EH (cell line): Measurements from ENCODE around the gene ADPRH.

ENCODE experiments used
- DNase-seq: peaks from one replicate; pipeline ENCODE4 v3.0.0-alpha.2; 2015; ENCODE audit warnings: low read depth

The ADPRH gene

DNA sequence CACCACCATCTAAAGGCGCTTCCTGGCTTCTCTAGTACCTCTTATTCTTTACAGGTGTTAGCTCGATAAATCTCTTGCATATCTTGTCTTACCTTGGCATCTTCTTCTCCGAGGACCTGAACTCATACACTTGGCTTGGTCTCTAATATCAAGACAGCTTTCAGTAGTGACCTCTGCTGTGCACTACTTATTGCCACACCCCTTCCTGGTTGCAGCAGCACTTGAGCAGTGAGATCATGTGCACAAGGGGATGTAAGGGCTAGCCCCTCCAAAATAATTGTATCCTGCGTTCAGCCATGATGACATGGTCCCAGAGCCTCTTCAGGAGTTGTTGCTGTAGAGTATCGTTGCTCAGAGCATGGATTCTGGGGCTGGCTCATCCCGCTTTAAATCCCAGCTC, 17.1 kb downstream of the ADPRH start:
- DNase-seq = no peak

DNA sequence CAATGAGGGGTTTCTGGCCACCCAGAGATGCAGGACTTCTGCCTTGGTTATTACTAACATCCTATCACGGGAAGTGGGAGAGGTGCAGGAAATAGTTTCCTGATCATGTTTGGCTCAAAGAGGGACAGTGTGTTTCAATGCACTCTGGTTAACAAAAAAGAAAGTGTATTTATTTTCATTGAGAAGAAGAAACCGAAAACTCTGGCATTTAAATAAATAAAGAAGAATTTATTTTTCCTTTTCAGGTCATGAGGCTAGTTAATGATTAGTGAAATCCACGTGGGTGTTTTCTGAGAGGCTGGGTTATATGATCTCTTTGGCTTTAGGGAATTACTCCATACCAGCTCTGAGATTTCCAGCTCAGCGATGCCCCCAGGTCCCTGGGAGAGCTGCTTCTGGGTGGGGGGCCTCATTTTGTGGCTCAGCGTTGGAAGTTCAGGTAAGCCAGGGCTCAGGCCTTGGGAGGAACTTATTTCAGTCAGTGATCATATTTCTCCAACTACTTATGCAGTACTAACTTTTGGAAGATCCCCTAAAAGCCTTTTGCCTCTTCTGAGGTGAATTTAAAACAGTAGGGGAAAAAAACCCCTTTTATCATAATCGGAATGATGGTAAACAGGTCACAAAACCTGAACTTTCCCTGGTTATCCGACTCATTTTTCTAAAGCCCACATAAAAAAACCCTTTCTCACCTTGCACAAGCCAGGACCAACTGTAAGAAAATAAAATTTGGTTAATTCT, 18.4 kb downstream of the ADPRH start, which contains the start of gene PLA1A:
TSS of gene PLA1A (plus strand) at position 338 of the 741 bp plus-strand sequence. CDS start at position 367, 29 bp downstream.
- DNase-seq = no peak

DNA sequence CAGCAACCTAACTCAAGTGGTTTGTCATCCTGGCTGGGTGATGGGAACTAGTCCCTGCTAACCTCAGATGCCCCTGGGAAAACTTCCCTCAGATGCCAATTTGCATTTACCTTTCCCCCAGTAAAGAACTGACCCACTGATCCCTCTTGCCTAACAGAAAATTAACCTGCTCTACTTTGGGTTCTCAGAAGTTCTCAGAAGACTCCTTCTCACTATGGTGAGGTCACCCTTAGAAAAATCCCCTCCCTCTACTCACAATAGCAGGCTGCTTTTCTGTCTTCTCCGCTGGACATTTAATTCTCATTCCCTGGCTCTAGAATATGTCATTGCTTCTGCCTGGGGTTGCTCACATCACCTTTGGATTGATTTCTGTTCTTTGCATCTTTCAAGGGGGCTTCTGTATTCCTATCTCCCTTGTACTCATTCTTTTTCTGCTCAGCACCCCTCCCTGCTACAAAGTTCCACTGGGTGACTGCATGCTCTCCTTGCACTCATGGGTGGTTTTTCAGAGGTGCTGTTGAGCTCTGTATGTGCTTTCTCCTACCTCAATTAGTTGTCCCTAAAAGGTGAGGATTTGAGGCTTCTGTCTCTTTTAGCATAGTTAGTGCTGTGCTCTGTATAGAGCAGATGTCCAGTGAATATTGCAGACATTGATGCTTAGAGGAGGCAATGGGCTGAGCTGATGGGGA, 19.3 kb downstream of the ADPRH start:
- DNase-seq = no peak

DNA sequence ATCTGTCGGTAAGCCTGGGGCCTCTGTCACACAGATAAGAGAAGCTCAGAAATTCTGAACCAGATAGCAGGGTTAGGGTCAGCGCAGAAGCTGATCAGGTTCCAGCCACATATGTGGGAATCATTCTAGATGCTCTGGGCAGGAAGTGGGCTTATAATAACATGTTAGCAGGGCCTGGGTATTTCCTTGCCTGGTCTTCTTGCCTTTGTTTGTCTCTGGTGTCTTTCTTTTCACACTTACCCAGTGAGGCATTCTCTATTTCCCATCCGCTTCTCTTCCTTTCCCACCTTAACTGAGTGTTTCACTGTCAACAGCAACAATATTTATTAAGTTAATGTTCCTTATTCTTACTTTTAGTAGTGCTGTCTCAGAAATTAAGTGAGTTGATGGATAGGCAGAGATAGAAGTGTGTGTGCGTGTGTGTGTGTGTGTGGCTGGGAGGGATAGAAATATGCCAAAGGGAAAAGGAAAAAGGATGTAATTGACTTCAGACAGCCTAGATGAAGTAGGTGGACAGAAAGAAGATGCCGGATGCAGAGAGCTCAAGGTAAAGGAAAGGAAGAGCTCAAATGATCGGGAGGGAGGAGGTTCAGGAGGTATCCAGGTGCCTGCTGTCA, 20.4 kb downstream of the ADPRH start:
- no peak for DNase-seq

DNA sequence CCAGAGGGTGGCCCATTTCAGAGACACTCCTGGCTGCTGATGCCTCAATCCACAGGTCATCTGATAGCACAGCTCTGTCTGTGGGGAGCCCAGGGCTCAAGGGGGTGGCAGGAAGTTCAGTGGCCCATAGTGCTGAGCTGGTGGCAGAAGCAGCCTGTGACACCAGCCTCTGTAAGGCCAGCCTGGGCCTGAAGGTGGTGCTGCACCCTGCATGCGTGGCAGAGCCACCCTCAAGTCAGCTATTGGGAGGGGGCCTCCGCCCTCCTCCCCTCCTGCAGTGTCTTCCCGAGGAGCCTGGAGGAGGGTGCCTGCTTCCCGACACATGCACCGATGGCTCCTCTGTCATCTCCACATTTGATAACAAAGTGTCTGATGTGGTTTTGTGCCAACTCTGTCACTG, 21.4 kb downstream of the ADPRH start:
- DNase-seq = peak; percentile 31

DNA sequence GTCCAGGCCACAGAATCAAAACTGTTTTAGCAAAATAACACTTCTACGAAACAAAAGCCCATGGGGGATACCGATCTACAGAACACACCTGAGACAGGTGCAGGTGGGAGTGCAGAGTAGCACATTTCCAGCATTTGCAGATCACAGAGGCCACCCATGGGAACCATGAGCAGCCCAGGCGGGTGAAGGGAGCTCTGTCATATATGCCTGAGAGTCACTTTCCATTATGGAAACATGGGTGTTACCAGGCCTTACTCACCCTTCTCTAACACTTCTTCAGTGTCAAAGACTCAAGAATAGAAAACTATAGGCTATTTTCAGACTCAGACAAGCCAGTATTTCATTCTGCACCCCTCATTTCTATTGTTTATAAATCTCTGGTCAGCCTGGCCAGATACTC, 21.9 kb downstream of the ADPRH start:
- DNase-seq = no peak

DNA sequence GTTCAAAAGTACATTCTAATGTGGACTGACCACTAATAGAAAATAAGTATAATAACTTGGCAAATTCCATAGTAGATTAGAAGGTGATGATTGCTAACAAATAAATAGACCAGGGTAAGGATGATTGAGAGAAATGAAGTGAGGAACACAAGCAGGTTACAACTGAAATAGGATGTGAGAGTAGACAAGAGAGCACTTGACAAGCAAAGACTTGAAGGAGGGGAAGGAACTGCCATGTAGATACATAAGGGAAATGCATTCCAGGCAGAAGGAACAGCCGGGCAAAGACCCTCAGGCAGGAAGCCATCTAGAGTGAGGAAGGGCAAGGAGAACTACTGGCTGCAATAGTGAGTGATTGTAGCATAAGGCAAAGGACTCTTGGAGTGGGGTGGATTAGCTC, 23.4 kb downstream of the ADPRH start:
- no peak for DNase-seq

DNA sequence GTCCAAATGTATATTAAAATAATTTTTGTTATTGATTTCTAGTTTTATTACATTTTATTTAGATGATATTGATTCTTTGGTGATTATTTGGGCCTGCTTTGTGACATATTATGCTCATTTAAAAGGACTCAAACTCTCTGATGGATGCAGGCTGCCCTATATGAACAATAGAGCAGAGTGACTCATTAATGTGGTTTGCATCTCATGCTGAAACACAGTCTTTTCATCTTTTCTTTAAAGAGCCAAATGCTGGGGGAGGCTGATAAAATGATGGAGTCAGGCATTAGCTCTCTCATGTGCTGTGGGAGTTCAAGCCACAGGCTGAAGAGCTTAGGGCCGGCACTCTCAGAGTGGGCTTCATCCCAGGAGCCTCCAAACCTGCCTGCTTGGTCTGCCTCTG, 25.6 kb downstream of the ADPRH start:
- peak; percentile 46 for DNase-seq

DNA sequence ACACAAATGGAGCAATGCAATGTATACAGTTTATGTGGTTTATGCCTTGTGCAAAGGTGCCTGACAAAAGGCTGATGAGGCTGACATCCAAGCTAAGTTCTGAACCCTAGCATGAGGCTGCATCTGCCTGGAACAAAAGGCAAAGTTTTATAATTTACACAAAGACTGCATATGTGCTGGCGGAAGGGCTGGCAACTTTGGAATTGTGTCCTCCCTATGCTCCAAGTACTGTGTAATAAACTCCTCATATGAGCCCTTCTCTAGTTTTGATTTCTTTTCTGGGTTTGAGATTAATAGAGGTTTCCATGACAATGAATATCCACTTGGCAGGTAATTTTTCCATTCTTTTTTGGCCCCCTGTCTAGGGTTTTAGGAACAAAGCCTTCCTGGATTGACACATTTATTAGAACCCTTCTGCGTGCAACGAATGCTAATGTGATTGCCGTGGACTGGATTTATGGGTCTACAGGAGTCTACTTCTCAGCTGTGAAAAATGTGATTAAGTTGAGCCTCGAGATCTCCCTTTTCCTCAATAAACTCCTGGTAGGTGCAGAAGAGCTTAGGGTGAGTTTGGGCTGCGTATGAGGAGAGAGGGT, 29.2 kb downstream of the ADPRH start:
- no peak for DNase-seq

DNA sequence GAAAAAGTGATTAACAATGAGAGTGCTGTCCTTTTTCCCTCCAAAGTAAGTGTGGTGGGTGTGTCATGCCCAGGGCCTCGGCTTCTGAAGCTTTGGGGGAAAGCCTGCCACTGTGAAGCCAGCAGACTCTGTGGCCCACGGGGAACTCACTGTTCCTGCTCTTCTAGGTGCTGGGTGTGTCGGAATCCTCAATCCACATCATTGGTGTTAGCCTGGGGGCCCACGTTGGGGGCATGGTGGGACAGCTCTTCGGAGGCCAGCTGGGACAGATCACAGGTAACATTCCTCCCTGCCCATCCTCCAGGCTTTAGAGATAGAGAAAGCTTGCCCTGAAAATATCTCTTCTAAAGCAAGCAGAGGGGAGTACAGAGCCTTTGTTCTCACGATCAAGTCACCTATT, 30.0 kb downstream of the ADPRH start:
- DNase-seq = no peak

DNA sequence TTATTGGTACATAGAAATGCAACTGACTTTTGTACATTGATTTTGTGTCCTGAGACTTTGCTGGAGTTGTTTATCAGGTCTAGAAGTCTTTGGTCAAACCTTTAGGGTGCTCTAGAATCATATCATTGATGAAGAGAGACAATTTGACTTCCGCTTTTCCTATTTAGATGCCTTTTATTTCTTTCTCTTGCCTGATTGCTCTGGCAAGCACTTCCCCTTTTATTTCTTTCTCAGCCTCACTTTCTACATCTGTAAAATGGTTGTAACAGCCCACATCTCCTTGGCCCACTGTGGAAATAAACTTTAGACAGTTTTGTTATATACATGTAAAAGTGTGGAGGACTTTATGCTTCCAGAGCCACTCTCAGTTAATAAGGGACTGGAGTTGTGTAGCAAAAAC, 32.4 kb downstream of the ADPRH start:
- DNase-seq = no peak

DNA sequence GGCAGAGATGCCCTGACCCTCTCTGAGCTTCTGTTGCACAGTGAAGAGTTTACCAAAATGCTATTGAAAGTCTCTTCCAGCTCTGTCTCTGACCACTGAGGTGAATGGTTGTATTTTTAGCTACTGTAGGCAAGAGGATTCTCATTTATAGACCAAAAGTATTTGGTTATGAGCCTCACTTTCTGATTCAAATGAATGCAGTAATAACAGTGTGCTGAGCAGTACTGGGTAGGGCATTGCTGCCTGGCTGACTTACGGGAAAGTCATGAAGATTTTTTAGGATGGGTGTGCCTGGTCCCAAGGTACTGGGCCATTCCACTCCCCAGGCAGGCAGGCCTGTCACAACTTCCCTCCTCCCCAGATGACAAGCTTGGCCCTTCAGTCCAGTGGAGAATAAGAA, 33.9 kb downstream of the ADPRH start:
- no peak for DNase-seq

DNA sequence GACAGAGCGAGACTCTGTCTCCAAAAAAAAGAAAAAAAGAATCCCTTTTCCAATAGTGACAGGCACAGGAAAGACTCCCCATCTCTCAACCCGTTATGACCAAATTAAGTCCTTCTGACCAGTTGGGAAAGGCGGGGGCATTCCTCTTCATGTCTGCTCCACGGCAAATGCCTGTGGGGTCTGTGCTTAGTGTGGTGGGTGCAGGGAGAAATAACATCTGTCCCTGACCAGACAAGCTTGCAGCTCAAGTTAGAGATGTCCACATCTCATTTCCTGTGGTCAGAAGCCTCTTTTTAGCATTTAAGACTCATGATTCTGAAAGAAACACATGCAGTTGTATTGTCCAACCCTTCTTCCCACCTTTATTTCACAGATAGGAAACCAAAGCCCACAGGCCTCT, 34.6 kb downstream of the ADPRH start:
- no peak for DNase-seq

DNA sequence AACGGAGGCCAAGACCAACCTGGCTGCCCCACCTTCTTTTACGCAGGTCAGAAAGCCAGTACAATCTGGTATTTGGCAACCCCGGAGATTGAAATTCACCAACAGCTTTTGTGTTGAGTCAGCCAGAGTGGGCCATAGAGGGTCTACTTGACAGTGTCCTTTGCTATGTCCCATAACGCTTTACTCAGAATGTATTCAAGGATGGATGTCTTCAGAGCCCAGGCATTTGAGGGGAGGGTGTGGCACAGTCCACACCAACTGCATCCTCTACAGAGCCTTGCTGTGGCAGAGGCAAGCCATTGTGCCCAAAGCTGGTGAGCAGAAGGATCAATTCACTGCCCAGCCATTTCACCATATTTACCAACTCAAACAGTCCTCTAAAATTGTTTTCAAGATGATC, 36.8 kb downstream of the ADPRH start:
- no peak for DNase-seq

DNA sequence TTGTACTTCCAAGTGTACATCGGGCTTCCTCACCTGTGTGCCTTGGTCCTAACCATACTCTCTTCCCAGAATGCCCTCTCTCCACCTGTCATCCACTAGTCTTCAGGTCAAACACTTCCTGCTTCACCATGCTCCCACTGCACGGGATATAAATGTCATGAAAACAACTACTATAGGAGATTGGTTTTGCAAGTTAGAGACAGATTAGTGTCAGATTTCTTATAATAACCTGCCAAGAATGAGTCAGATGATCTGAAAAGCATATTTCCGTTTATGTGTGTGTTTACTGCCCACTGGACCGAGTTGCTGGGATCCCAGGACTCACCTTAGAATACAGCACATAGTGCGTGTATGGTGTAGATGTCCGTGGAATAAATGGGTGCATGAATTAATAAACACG, 39.8 kb downstream of the ADPRH start:
- no peak for DNase-seq

DNA sequence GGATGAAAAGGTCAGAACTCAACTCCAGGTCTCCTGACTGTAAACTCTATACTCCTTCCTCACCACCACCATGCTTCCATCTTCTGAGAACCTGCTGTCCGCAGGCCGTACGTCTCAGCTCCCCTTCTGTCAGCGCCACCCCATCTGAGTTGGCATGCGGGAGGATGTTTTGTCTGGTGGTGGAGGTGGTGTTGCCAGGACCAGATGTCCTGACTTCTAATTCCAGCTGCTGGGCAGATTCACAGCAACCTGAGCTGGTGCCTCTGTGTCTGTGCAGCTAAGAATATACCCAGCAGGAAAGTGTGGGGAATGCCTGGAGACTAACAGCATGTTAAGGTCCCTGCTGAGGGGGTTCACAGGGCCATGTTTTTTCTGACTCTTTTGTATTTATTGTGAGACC, 41.6 kb downstream of the ADPRH start:
- no peak for DNase-seq

DNA sequence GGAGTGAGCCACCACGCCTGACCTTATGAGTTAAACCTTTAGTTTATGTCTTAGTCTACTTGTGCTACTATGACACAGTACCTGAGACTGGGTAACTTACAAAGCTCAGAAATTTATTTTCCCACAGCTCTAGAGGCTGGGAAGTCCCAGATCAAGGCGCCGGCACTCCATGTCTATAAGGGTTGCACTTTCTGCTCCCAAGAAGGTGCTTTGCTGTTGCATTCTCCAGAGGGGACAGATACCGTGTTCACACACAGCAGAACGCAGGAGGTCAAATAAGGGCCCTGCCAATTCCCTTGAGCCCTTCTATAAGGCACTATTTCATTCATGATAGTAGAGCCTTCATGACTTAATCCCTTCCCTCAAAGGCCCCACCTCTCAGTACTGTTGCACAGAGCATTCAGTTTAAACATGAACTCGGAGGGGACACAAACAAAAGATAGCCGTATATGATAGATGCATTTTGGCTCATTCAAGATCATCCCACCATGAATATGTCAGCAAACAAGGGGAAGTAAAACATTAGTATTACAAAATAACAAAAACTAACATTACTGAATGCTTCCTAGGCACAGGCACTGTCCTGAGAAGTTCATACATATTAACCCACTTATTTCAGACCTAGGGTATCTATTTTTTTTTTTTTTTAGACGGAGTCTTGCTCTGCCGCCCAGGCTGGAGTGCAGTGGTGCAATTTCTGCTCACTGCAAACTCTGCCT, 44.9 kb downstream of the ADPRH start:
- no peak for DNase-seq

DNA sequence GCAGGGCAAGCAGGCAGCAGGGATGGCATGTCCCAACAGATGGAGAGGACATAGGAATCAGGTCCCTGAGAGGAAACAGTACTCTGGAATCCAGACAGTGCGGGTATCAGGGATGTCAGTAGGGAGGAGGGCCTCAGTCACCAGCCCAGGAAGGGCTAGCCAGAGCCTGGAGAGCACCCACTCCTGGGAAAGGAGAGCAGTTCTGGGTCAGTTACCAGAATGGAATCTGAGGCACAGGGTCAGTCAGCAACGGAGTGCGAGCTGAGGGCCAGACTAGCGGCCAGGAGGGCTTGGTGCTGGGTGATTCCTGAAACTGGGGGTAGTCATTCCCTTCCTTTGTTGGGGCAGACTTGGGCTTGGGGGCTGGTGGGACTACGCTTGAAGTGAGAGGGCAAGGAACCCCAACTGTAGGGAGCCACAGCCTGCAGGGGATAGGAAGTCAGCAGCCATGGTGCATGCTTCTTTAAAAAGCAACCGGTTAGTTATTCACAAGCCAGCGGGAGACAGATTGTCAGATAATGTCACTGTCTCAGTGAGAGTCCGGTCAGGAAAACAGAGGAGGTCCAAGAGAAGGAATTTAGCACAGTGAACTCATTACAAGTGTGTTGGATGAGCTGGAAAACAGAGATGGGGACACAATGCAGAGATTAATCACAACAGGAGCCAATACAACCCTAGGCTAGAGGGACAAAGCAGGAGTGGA, 46.3 kb downstream of the ADPRH start:
- peak; percentile 30 for DNase-seq

DNA sequence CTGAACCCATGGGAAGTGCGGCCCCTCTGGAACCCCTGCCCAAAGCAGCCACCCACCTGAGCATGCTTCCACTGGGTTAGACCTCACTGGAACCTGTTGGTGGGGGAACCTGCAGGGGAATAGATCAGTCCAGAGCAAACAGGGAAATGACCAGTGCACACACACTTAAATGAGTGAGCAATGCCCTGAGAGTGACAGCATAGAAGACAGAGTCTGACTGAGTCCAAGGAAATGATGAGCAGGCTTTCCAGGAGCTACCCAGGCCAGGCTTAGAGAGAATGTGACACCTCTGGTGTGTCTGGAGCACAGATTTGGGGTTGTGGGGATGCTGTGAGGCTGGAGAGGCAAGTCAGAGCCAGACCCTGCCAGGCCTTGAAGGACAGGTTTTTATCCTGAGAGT, 46.9 kb downstream of the ADPRH start:
- no peak for DNase-seq

DNA sequence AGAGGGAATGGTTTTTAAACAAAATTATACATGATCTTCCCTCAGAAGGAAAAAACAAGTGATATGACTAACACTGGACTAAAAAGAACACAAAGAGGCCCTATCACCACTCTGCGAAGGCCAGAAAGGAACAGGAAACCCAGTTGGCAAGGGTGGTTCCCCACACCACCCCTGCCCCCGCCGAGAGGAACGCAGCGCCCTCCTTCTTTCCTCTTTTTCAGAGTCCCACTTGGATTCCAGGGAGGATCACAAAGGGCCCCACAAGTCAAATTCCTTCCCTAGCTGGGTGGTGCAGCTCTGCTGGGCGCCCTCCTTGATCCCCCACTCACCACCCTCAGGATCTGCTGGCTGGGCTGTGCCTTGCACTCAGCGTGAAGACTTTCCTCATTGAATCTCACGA, 48.2 kb downstream of the ADPRH start:
- DNase-seq = no peak

DNA sequence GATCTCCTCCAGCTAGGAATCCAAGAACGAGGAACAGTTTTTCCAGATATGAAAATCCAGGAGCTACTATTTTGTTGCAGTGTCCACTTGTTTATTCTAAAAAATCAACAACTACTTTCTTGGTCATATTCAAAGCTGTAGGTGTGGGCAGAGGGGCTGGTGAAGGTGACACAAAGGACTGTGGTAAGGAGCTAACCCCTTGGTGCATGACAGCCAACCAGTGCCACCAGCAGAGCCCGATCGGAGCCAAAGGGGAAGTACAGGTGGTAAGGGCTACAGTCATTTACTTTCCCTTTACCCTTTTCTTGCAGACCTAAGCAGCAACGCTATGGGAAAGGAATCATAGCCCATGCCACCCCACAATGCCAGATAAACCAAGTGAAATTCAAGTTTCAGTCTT, 49.1 kb downstream of the ADPRH start:
- DNase-seq = no peak
